Colonic mucosa (tissue), 4 donors: ENCODE measurements around the gene SIGLEC14. TPM values are rescaled to one million over a fixed set of nuclear protein-coding genes. Genes with fewer than 3 reads are reported as not detected.

ENCODE experiments used
- DNase-seq: peaks from one replicate; pipeline ENCODE4 v3.0.0-alpha.2; 2020
- H3K27ac ChIP-seq: fragments of 200-600 bp; one replicate; pipeline ENCODE4 v1.8.0; 2021
- H3K27me3 ChIP-seq: fragments of 200-600 bp; one replicate; pipeline ENCODE4 v1.8.0; 2021
- H3K36me3 ChIP-seq: fragments of 200-600 bp; one replicate; pipeline ENCODE4 v1.8.0; 2021
- H3K4me1 ChIP-seq: fragments of 200-600 bp; one replicate; pipeline ENCODE4 v1.8.0; 2021; ENCODE audit warnings: mild to moderate bottlenecking
- H3K4me3 ChIP-seq: fragments of 200-600 bp; one replicate; pipeline ENCODE4 v1.8.0; 2021
- H3K9ac ChIP-seq, 2 donors: one replicate each; pipeline ENCODE4 v1.7.0; 2013; ENCODE audit warnings: control low read depth in 2 of 2, low read depth in 2 of 2, low read length in 2 of 2
- H3K9me3 ChIP-seq: fragments of 200-600 bp; one replicate; pipeline ENCODE4 v1.8.0; 2021
- CTCF ChIP-seq: fragments of 200-600 bp; IDR thresholded peaks from one replicate; pipeline ENCODE4 v1.8.0; 2022; ENCODE audit warnings: antibody characterized with exemption, mild to moderate bottlenecking
- intact Hi-C: fragments of 100-400 bp; cut with DNase I; formaldehyde crosslinking; loops from one replicate; pipeline ENCODE4 v1.14.1; 2022
- total RNA-seq, 2 donors: library from RNA; stranded (reverse); fragmentation: NEBNext Ultra II Directional in 1 of 2; extraction: Animal tissue kit (Norgen Biotek cat#: 25700) in 1 of 2; gene quantifications; one replicate each; pipeline ENCODE4 v1.2.1, GENCODE V29; 2021
- donor health status: healthy.
- donor health status: DM: no; HTN: no; CAD: no.
- donor health status: DM: no; HTN: no; CAD: no.

The SIGLEC14 gene
- total RNA-seq, 2 donors from 2014 or later, result 1.1 to 1.5 TPM

- intact Hi-C loops, result no loop called here
- Histone ChIP-seq H3K4me3 (no peak overlapping the region), H3K36me3 (no peaks in the 10 kb centered on the region), H3K27ac (no peak overlapping the region), H3K27me3 (no peaks in the 10 kb centered on the region), H3K9ac (no peak overlapping the region), H3K9me3 (no peaks in the 10 kb centered on the region), H3K4me1 (no peaks in the 10 kb centered on the region)
- TF ChIP-seq CTCF, result no peak
- no peak for DNase-seq
These were observed 45.6 kb downstream of the SIGLEC14 start for GRCh38 chr19:51600940-51601580.

DNA sequence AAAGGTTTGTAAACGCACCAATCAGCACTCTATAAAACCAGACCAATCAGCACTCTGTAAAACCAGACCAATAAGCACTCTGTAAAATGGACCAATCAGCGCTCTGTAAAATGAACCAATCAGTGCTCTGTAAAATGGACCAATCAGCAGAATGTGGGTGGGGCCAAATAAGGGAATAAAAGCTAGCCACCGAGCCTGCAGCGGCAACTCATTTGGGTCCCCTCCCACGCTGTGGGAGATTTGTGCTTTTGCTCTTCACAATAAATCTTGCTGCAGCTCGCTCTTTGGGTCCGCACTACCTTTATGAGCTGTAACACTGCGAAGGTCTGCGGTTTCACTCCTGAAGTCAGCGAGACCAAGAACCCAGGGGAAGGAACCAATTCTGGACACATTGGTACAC lies 47.5 kb downstream of the SIGLEC14 start:
- DNase-seq, result no peak
- Histone ChIP-seq H3K4me1 (no peaks in the 10 kb centered on the region), H3K4me3 (no peak overlapping the region), H3K9me3 (no peaks in the 10 kb centered on the region), H3K27me3 (no peaks in the 10 kb centered on the region), H3K27ac (no peak overlapping the region), H3K36me3 (no peaks in the 10 kb centered on the region), H3K9ac (no peak overlapping the region)
- no peak for TF ChIP-seq CTCF
- intact Hi-C loops, result loop anchor here (5.0 kb wide), 1 partner anchor 492 kb away; the partner anchor contains the start of gene CTU1

DNA sequence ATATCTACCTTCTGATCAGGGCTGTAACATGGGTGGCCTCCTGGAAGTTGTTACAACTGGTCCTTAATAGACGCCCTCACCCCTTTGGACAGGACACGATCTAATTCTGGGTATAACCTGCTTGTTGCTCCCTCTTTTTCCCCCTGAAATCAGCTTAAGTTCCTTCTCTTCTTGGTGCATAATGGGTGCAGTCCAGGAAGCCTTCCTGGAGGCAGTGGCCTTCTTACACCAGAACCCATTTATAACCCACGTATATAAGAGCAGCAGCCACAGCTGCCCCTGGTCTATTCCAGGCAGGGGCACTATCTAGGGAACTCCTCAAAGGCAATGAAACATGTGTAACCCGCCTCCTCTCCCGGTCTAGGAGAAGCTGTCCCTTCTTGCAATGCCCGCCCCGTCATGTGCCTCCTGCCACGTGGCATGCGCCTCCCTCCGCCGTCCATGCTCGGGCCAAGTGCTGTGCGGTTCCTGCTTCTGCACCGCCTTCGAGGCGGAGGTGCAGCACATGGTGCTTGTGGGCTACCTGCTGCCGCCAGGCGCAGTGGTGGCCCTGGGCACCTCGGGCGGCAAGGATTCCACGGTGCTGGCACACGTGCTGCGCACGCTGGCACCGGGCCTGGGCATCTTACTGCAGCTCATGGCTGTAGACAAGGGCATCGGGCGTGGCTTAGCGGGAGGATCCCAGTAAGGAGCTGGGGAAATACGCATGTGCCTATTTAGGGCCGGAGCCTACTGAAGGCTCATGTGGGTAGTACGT lies 48.3 kb downstream of the SIGLEC14 start:
- Histone ChIP-seq H3K4me3 (no peak overlapping the region), H3K27me3 (no peaks in the 10 kb centered on the region), H3K36me3 (no peaks in the 10 kb centered on the region), H3K9ac (no peak overlapping the region), H3K4me1 (no peaks in the 10 kb centered on the region), H3K9me3 (no peaks in the 10 kb centered on the region), H3K27ac (no peak overlapping the region)
- intact Hi-C loops, result loop anchor here (5.0 kb wide), 1 partner anchor 491 kb away; the partner anchor contains the start of gene CTU1
- TF ChIP-seq CTCF, result no peak
- no peak for DNase-seq

DNA sequence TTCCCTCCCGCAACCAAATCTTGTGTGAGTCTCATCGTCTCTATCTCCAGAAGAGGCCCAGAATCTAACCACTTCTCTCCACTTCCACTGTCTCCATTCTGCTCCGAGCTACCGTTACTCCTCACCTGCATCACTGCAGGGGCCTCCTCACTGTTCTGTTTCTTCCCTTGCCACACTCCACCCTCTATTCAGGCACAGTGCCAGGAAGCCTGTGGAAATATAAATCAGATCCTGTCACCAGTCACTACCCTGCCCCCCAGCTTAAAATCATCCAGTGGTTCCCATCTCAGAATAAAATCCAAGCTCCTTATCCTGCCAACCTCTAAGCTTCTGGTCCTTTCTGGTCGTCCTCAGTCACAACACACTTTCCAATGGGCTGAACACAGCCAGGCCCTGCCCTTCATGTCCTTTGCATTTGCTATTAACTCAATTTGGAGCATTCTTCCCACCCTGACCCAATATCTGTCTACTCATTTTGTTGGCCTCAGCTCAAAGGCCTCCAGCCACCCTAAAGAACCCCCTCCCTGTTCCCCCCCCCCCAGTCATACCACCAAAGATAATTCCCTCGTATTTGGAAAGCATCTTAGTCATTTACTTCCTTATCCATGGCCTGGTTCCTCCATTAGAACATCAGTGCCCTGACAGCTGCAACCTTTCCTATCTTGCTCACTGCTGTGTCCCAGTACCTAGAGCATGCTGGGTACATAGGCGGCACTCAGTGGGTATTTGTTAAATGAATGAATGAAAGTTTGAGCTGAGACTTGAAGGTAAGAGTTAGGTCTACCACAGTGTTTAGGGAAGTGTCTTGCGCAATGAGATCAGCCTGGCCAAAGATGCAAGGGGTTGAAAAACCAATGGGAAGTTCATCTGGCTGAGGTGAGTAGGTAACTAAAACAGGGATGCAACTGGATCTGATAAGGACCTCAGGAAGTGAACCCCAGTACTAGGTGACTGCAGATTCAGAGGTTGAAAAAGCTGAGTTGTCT lies 51.1 kb downstream of the SIGLEC14 start:
- Histone ChIP-seq H3K4me1 (no peaks in the 10 kb centered on the region), H3K9me3 (no peaks in the 10 kb centered on the region), H3K27me3 (no peaks in the 10 kb centered on the region), H3K27ac (no peak overlapping the region), H3K9ac (no peak overlapping the region), H3K36me3 (no peaks in the 10 kb centered on the region), H3K4me3 (no peak overlapping the region)
- TF ChIP-seq CTCF, result no peak
- intact Hi-C loops, result loop anchor here (5.0 kb wide), 1 partner anchor 488 kb away; the partner anchor contains the start of gene CTU1
- DNase-seq, result no peak

GRCh38 chr19:51594774-51595109 lies 51.9 kb downstream of the SIGLEC14 start:
- intact Hi-C loops, result loop anchor here (5.0 kb wide), 1 partner anchor 487 kb away; the partner anchor contains the start of gene CTU1
- H3K9ac ChIP-seq, result peak overlapping the region; percentile 21 to 72
- TF ChIP-seq CTCF, result no peak
- DNase-seq, result no peak
- H3K4me1 ChIP-seq, result no peaks in the 10 kb centered on the region
- no peaks in the 10 kb centered on the region for H3K9me3 ChIP-seq
- no peaks in the 10 kb centered on the region for H3K36me3 ChIP-seq
- no peak overlapping the region for H3K27ac ChIP-seq
- H3K4me3 ChIP-seq, result peak overlapping the region; percentile 75
- no peaks in the 10 kb centered on the region for H3K27me3 ChIP-seq
